Activated CD4-positive, alpha-beta T cell treated with anti-CD3 and anti-CD28 coated beads, Interleukin-2, amount 50 U/mL, for 48 hours (primary cell): ENCODE results near the gene CD300LD.
"Not testable (repeated sequence)": the region's sequence is repeated elsewhere in the genome, so short reads cannot be mapped to it uniquely, and the experiment has no call there.

ENCODE experiments used
- DNase-seq, 2 experiments: peaks; one replicate each; pipeline ENCODE4 v3.0.0-alpha.2; 2020

CD300LD gene

DNA sequence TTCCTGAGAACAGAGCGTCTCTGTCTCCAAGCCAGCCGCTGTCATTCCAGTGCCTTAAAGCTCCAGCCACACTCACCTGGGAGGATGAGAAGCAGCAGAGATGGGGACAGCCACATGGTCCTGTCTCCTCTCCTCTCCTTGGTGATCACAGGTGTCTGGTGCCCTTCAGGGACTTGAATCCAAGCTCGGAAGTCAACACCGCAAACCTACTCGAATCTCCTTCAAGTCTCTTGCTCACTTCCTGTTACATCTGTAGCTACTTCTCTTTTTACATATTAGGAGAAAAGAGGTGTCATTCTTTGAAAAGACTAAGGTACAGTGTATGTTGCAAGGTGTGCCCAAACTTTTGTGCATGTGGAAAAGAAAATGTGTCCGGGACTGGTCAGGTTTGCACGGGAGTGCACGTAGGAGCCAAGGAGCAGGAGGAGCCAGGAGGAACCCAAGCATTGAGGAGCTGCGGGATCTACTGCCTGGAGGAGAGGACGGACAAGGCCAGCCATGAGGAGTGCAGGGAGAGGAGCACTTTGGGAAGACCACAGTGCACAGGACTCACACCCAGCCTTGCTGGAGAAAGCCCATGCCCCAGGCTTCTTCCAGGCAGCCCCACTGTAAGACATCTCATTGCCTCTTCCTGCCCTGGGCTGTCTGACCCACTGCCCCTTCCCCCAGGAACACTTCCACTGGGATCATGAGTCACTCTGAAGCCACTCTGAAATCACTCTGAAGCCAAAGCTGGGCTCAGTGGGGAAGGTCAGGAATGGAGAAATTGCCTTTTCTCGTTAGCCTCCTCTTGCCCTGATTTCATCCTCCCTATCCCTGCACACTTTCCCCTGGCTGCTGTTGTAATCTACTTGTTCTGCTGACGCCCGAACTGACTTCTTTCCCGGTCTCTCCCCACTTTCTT, at the start of gene CD300LD:
Gene CD300LD (minus strand): TSS at position 197 of the 904 bp plus-strand sequence. CDS start 81 bp downstream, at position 116.
- no peak for DNase-seq

- DNase-seq, result no peak
Observed at GRCh38 chr17:74641224-74641957, 49.3 kb upstream of the CD300LD start.

DNA sequence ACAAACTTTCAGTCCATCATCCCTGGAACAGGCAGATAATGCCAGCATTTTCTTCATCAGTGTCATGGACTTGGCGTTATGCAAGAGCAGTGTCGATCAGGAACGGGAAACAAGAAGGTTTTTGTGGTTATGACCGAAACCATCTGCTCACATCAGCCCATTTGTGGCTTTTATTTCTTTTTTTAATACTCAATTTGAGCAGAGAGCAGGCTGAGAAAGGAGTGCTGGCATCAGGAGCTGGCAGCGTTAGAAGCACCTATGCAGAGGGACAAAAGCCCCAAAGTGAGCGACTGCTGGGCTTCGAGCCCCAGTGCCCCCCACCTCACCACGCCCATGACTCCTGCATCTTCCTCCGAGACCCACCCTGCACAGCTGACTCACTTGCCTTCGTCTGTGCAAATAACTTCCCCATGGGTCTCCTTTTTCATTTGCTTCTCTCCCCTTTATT, 47.6 kb upstream of the CD300LD start:
- DNase-seq, result peak in 1 of 2 experiments; percentile 5

DNA sequence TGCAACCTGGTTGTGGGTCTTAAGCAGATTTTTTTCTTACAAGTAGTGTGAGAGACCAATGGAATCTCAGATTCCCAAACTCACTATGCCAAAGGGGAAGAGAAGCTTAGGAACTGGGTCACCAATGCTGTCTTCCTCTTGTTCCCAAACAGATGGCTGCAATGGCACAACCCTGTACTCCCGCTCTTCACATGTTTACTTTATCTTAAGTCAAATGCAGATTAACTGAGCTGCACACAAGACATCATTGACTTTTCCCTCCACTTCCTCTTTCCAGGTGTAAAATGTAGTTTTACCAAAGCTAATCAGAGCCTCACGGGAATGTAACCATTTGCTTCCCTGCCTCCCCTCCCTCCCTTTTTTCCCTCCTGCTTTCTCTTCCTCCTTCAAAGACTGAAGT, 45.8 kb upstream of the CD300LD start:
- DNase-seq, result no peak

DNA sequence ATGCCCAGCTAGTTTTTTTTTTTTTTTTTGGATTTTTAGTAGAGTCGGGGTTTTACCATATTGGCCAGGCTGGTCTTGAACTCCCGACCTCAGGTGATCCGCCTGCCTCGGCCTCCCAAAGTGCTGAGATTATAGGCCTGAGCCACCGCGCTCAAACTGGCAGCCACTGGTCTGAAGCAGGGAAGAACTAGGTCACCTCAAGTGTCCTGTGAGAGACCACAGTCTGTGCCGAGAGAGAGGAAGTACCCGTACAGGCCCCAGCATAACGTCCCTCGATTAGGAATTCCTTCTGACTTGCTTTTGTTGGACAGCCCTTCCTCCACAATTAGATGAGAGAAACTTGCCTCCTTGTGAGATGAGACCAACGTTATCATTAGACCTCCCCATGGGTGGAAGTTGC, 45.2 kb upstream of the CD300LD start:
- DNase-seq, result no peak

DNA sequence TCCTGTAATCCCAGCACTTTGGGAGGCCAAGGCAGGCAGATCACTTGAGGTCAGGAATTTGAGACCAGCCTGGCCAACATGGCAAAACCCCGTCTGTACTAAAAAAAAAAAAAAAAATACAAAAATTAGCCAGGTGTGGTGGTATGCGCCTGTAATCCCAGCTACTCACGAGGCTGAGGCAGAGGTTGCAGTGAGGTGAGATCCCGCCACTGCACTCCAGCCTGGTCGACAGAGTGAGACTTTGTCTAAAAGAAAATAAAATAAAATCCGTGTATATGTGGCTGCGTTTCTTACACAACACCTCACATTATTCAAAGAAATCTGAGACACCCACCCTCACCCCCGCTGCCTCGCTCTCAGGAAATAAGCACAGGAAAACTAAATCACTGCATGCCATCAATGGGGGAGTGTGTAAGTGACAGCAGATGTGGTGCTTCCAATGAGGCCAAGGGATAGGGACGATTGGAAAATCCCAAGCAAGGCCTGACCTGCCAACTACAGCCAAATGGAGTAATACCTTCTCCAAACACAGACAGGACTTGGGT, 44.5 kb upstream of the CD300LD start:
- not testable (repeated sequence) for DNase-seq

DNA sequence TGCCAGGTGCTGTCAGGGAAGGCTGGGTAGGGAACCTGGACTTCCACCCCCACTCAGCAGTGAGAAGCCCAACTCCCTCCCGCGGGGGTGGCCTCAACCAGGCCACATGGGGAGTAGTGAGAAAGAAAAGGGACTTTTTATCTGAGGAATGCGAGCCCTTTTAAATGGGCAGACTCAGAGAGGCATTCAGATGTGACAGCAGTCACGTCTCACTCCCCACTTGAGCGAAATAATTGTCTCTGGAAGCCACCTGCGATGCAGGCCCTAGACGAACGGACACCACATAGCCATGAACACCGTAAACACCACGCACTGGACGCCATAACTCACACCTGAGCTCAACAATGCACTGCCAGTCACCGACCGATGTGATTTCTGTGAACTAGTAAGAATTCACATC, 43.3 kb upstream of the CD300LD start:
- no peak for DNase-seq

DNA sequence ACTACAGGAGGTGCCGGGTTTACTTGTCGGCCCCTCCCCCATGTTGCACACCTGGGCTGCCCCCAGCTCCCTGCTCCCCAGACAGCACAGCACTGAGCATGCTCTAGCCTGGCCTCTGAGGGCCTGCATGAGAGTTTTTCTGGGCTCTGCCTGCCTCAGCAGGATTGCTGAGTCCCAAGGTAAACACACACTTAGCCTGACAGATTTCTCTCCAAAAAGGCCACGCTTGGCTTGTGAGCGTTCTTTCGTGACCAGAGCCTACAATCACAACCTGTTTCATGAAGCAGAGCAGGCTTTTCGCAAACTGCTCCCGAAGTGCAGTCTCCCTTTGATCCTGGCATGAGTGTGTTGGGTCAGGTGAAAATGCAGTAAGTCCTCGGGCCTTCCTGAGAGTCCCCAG, 41.2 kb upstream of the CD300LD start:
- DNase-seq, result no peak

DNA sequence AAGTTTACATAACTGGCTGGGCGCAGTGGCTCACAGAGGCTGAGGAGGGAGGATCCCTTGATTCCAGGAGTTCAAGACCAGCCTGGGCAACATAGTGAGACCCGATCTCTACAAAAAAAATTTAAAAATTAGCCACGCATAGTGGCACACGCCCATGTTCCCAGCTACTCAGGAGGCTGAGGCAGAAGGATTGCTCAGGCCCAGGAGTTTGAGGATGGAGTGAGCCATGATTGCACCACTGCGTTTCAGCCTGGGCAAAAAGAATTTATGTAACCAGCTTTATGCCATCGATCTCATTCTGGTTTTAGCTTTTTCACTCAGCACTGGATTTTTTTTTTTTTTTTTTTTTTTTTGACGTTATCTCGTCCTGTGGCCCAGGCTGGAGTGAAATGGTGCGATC, 40.5 kb upstream of the CD300LD start:
- no peak for DNase-seq

- DNase-seq, result no peak
Observed at GRCh38 chr17:74631468-74632450, 39.7 kb upstream of the CD300LD start.

GRCh38 chr17:74630251-74630650, 38.2 kb upstream of the CD300LD start:
- DNase-seq, result not testable (repeated sequence)

GRCh38 chr17:74625661-74626060, 33.6 kb upstream of the CD300LD start:
- DNase-seq, result no peak

- DNase-seq, result no peak
Observed at GRCh38 chr17:74624131-74624530, 32.0 kb upstream of the CD300LD start.

- DNase-seq, result no peak
Observed at GRCh38 chr17:74623693-74624093, 31.6 kb upstream of the CD300LD start, which contains the start of gene CD300E. TSS of gene CD300E (minus strand) at chr17:74623738. CDS start at chr17:74623621, 117 bp downstream.

- no peak for DNase-seq
Observed at GRCh38 chr17:74619077-74619673, 27.1 kb upstream of the CD300LD start.

DNA sequence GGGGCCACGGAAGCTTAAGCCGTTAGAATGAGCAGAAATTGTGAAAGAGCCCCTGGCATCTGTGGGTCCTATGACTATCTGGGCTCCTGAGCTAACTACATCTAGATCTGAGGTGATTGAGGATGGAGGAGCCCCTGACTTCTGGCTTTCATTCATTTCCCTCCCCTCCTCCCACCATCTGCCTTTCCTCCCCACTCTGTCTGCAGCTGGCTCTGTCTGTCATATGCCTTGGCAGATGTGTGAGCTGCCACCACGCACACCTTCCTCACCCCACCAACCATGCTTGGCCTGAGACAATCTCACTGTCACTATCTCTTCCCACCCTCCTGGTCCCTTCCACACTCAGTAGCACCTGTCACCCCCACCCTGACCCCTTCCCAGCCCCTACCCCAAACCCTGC, 26.4 kb upstream of the CD300LD start:
- no peak for DNase-seq

GRCh38 chr17:74616696-74617095, 24.6 kb upstream of the CD300LD start:
- no peak for DNase-seq

GRCh38 chr17:74612046-74612445, 20.0 kb upstream of the CD300LD start:
- DNase-seq, result no peak

GRCh38 chr17:74610108-74610507, 18.0 kb upstream of the CD300LD start:
- no peak for DNase-seq

DNA sequence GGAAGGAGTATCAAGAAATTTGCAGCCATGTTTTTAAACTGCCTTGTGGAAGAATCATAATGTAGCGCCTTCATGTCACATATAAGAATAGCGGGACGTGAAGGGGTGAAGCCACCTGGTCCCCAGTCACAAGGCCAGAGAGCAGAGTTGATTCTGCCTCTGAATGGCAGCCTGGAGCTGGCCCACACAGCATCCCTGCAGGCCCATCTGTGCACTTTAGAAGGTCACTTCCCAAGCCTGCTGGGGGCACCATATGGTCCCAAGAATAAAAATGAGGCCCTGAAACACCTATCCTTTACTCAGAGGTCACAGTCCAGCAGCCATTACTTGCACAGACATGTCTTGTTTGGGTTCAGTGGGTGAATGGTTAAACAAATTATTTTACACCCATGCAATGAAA, 16.4 kb upstream of the CD300LD start:
- no peak for DNase-seq

DNA sequence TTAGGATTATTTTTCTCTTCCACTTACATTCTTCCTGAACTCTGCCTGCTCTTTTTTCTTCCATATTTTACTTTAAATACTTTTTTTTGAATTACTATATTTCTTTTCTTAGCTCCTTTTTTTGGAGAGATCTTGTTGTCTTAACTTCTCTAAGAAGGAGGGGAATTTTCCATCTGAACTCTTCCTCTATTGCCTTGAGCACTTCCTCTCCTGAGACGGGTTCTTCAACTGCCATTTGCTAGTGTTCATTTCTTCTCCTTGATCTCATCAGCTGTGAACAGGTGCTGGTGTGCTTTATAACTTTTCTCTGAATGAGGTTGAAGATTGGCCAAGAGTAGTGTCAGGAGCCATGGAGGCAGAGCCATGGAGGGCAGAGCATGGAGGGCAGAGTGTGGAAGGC, 15.1 kb upstream of the CD300LD start:
- DNase-seq, result no peak

- no peak for DNase-seq
Observed at GRCh38 chr17:74606050-74606449, 14.0 kb upstream of the CD300LD start.
